HUDEP-2 (cell line): Measurements from ENCODE around the gene DPPA5.
A peak's percentile ranks its signal among the peaks of the same experiment; 100 is the strongest.
"Not testable (repeated sequence)": the region's sequence is repeated elsewhere in the genome, so short reads cannot be mapped to it uniquely, and the experiment has no call there.

ENCODE experiments used
- DNase-seq, 76 experiments: peaks; one replicate each; lab custom pipeline; 2025; ENCODE audit not compliant: unreplicated experiment in 76 of 76; lab: John Stamatoyannopoulos, UW

The DPPA5 gene

DNA sequence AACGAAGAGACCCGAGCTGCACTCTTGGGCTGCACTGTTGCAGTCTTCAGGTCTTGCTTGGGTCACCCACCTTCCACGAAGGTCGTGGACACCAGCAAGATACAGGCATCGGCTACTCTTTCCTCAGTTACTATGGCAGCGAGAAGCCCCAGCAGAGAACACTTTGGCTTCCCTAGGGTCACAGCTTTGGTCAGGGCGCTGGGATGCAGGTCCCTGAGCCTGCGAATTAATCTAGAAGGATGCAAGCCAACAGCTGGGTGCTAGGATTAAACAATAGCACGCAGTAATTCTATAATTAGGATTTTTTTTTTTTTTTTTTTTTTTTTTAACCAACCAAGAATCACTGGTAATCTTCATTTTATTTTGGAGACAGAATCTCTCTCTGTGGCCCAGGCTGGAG lies 10.5 kb upstream of the DPPA5 start:
- DNase-seq: no peak

GRCh38 chr6:73364121-73364520 lies 10.0 kb upstream of the DPPA5 start:
- DNase-seq: no peak

- DNase-seq: no peak
Measured at GRCh38 chr6:73363537-73363875, 9.4 kb upstream of the DPPA5 start.

DNA sequence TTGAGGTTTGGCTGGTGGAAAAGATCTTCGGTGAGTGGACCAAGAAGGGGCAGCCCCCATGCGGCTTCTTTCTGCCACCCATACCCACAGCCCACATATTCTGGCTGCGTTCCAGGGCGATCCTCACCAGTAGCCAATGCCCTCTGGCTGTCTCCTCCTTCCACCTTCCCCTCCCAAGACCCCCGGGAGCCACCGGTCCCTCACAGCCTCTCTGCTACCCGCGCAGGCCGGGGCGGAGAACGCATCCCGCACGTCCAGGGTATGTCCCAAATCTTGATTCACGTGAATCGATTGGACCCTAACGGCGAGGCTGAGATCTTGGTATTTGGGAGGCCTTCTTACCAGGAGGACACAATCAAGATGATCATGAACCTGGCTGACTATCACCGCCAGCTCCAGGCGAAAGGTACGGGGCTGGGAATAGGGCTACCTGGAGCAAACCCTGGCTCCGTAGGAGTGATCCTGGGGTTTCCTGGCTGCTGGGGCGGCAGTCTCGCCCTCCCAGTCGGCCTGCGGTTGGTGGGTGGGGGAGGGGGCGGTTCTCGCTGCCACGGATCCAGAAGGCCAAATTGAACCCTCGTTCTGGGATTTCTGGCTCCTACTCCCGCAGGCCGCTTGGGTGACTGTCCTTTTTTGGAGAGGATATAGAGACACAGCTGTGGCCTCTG lies 8.9 kb upstream of the DPPA5 start:
- DNase-seq: no peak

- DNase-seq: no peak
Measured at GRCh38 chr6:73362358-73362757, 8.3 kb upstream of the DPPA5 start, which contains the start of gene KHDC3L. Gene KHDC3L, plus strand, starts transcription at chr6:73362658. Its CDS starts 72 bp downstream, at chr6:73362730.

DNA sequence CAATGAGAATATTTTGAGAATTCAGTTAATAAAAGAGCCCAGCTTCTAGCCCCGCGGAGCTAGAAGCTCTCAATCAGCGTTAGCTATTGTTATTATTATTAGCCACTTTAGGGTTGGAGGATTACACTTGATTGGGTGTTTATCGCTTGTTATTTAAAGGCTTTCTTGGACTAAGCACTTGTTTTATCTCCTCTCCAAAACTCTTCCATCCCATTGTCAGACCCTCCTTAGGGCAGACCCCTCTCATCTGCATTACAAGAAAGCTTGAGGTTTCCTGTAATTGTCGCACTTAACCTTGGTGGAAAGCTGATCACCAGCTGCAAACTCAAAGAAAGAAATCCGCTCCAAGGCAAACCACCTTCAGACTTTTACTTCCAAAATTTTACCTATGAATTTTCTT lies 4.8 kb downstream of the DPPA5 start:
- DNase-seq: no peak

DNA sequence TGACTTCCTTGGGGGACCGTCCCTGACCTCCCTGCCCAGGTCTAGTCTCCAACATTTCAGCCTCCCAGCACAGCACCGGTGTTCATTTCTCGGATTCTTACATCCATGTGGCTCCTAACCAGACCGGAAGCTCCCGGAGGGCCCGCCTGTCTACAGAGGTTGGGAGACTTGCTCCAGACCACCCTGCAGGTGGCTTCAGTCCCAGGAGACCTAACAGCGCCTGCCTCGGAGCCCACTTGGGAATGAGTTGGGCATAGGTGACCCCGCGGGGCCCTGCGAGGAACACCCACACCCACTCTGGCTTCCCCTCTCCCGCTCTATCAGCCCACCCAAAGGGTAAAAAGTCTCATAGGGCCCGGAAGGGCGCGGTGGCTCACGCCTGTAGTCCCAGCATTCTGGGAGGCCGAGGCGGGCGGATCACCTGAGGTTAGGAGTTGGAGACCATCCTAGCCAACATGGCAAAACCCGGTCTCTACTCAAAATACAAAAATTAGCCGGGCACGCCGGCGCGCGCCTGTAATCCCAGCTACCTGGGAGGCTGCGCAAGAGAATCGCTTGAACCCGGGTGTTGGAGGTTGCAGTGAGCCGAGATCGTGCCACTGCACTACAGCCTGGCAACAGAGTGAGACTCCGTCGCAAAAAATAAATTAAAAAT lies 5.4 kb downstream of the DPPA5 start:
- DNase-seq: no peak

GRCh38 chr6:73343164-73343563 lies 10.9 kb downstream of the DPPA5 start:
- no peak for DNase-seq

GRCh38 chr6:73342174-73342573 lies 11.9 kb downstream of the DPPA5 start:
- DNase-seq: no peak

DNA sequence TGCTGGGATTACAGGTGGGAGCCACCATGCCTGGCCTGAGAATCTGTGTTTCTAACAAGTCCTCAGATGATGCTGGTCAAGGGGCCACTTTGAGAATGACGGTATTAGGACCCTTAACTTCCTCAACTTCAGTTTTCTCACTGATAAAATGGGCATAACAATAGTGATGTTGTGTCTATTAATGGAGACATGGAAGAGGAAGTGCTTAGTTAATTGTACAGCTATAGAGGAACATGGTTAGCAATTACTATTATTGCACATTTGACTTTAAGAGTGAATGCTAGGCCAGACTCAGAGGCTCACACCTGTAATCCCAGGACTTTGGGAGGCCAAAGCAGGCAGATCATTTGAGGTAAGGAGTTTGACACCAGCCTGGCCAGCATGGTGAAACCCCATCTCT lies 12.7 kb downstream of the DPPA5 start:
- no peak for DNase-seq

GRCh38 chr6:73340048-73340447 lies 14.0 kb downstream of the DPPA5 start:
- no peak for DNase-seq

GRCh38 chr6:73339340-73339739 lies 14.7 kb downstream of the DPPA5 start:
- DNase-seq: no peak

GRCh38 chr6:73329201-73329600 lies 24.9 kb downstream of the DPPA5 start:
- no peak for DNase-seq

GRCh38 chr6:73328790-73329189 lies 25.3 kb downstream of the DPPA5 start:
- DNase-seq: no peak

GRCh38 chr6:73325656-73326055 lies 28.4 kb downstream of the DPPA5 start:
- no peak for DNase-seq

DNA sequence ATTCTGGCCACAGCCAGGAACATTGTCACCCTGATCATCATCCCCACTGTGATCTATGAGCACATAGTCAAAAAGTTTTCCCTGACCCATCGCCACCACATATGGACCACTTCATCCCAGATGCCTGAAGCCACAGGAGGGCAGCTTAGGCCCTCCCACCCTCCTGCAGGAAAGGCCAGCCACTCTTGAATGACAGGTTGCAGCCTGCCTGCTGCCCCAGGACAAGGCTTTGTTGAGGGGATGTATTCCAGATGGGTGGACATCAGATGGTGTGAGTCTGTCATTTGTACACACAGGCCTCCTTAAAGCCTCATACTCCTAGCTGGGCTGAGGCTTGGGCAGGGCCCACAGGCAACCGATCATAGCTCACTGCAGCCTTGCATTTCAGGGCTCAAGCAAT lies 30.8 kb downstream of the DPPA5 start:
- no peak for DNase-seq

- DNase-seq: no peak
Measured at GRCh38 chr6:73314577-73315492, 39.2 kb downstream of the DPPA5 start.

GRCh38 chr6:73310503-73310845 lies 43.6 kb downstream of the DPPA5 start:
- DNase-seq: not testable (repeated sequence)

GRCh38 chr6:73309785-73310502 lies 44.1 kb downstream of the DPPA5 start:
- DNase-seq: peak in 61 of 76 experiments; percentile 24 to 80 (median 56)

- peak in 6 of 76 experiments; percentile 24 to 67 (median 54) for DNase-seq
Measured at GRCh38 chr6:73309535-73309784, 44.6 kb downstream of the DPPA5 start.
